H9 (cell line): ENCODE data around the gene GRIN3B. TPM values are rescaled to one million over a fixed set of nuclear protein-coding genes. Genes with fewer than 3 reads are reported as not detected.

ENCODE experiments used
- DNase-seq: peaks from one replicate; pipeline ENCODE4 v3.0.0-alpha.2; 2017
- H2AFZ ChIP-seq: one replicate; pipeline ENCODE4 v1.6.1; 2013; ENCODE audit warnings: mild to moderate bottlenecking, low read length, control low read depth, moderate library complexity
- H2AK5ac ChIP-seq: 2 replicates; pipeline ENCODE4 v1.6.1; 2013; ENCODE audit warnings: low read length, control low read depth, mixed read lengths; ENCODE audit not compliant: insufficient read length
- H2BK120ac ChIP-seq: one replicate; pipeline ENCODE4 v1.6.1; 2013; ENCODE audit warnings: low read depth, mild to moderate bottlenecking, low read length, control low read depth, inconsistent platforms; ENCODE audit not compliant: poor library complexity, severe bottlenecking
- H2BK12ac ChIP-seq: 2 replicates; pipeline ENCODE4 v1.6.1; 2013; ENCODE audit warnings: low read length, control low read depth, mixed read lengths, low read depth; ENCODE audit not compliant: insufficient read length
- H2BK15ac ChIP-seq: 2 replicates; pipeline ENCODE4 v1.6.1; 2013; ENCODE audit warnings: low read depth, low read length, control low read depth
- H2BK20ac ChIP-seq: one replicate; pipeline ENCODE4 v1.6.1; 2013; ENCODE audit warnings: low read depth, mild to moderate bottlenecking, low read length, control low read depth, inconsistent platforms; ENCODE audit not compliant: poor library complexity, severe bottlenecking
- H2BK5ac ChIP-seq: 2 replicates; pipeline ENCODE4 v1.6.1; 2013; ENCODE audit warnings: low read length, control low read depth, mixed read lengths; ENCODE audit not compliant: insufficient read length
- H3K14ac ChIP-seq: 2 replicates; pipeline ENCODE4 v1.6.1; 2013; ENCODE audit warnings: low read length, control low read depth; ENCODE audit not compliant: insufficient read depth
- H3K18ac ChIP-seq: 2 replicates; pipeline ENCODE4 v1.6.1; 2013; ENCODE audit warnings: low read depth, mild to moderate bottlenecking, mixed read lengths, low read length, control low read depth; ENCODE audit not compliant: insufficient read length
- H3K23ac ChIP-seq: 2 replicates; pipeline ENCODE4 v1.6.1; 2013; ENCODE audit warnings: low read length, control low read depth, mixed read lengths, low read depth; ENCODE audit not compliant: insufficient read length
- H3K23me2 ChIP-seq: 2 replicates; pipeline ENCODE4 v1.6.1; 2013; ENCODE audit warnings: low read depth, mild to moderate bottlenecking, mixed read lengths, low read length, control low read depth; ENCODE audit not compliant: insufficient read length, poor library complexity, severe bottlenecking
- H3K27ac ChIP-seq: 2 replicates; pipeline ENCODE4 v1.5.1; 2013; ENCODE audit warnings: low read length, control low read depth, mixed read lengths, low read depth; ENCODE audit not compliant: insufficient read length
- H3K27me3 ChIP-seq: 2 replicates; pipeline ENCODE4 v1.6.1; 2013; ENCODE audit warnings: low read length, control low read depth, inconsistent platforms; ENCODE audit not compliant: insufficient read depth
- H3K4ac ChIP-seq: 2 replicates; pipeline ENCODE4 v1.6.1; 2013; ENCODE audit warnings: low read depth, mild to moderate bottlenecking, control low read depth, inconsistent platforms, low read length, moderate library complexity
- H3K4me1 ChIP-seq: 2 replicates; pipeline ENCODE4 v1.6.1; 2013; ENCODE audit warnings: low read length, control low read depth, inconsistent platforms; ENCODE audit not compliant: insufficient read depth
- H3K4me2 ChIP-seq: 2 replicates; pipeline ENCODE4 v1.6.1; 2013; ENCODE audit warnings: low read length, control low read depth, mixed read lengths; ENCODE audit not compliant: insufficient read length, insufficient read depth
- H3K56ac ChIP-seq: 2 replicates; pipeline ENCODE4 v1.6.1; 2013; ENCODE audit warnings: low read depth, mild to moderate bottlenecking, mixed read lengths, low read length, control low read depth; ENCODE audit not compliant: insufficient read length
- H3K79me1 ChIP-seq: 2 replicates; pipeline ENCODE4 v1.6.1; 2013; ENCODE audit warnings: low read depth, mild to moderate bottlenecking, moderate library complexity, low read length, control low read depth, inconsistent platforms; ENCODE audit not compliant: insufficient read depth, poor library complexity, severe bottlenecking
- H3K79me2 ChIP-seq: 2 replicates; pipeline ENCODE4 v1.6.1; 2013; ENCODE audit warnings: low read length, control low read depth, inconsistent platforms; ENCODE audit not compliant: insufficient read depth
- H3K9ac ChIP-seq: 2 replicates; pipeline ENCODE4 v1.6.1; 2013; ENCODE audit warnings: low read length, control low read depth, mixed read lengths; ENCODE audit not compliant: insufficient read length; ENCODE audit errors: extremely low read depth
- H3K9me3 ChIP-seq: one replicate; pipeline ENCODE4 v1.6.1; 2013; ENCODE audit warnings: low read depth, low read length, inconsistent platforms; ENCODE audit not compliant: control insufficient read depth
- H3T11ph ChIP-seq: one replicate; pipeline ENCODE4 v1.6.1; 2013; ENCODE audit warnings: mild to moderate bottlenecking, low read length, control low read depth, inconsistent platforms
- H4K20me1 ChIP-seq: one replicate; pipeline ENCODE4 v1.6.1; 2013; ENCODE audit not compliant: control insufficient read depth, insufficient read length, insufficient read depth
- H4K5ac ChIP-seq: 2 replicates; pipeline ENCODE4 v1.6.1; 2013; ENCODE audit warnings: low read depth, mild to moderate bottlenecking, mixed read lengths, low read length, control low read depth; ENCODE audit not compliant: insufficient read length
- H4K8ac ChIP-seq: replicated peaks from 2 replicates; pipeline ENCODE4 v1.6.1; 2013; ENCODE audit warnings: low read length, control low read depth, mixed read lengths, low read depth; ENCODE audit not compliant: insufficient read length
- H4K91ac ChIP-seq: 2 replicates; pipeline ENCODE4 v1.6.1; 2013; ENCODE audit warnings: low read depth, mild to moderate bottlenecking, moderate library complexity, mixed read lengths, low read length, control low read depth; ENCODE audit not compliant: insufficient read length
- H3K27ac Mint-ChIP-seq, 3 experiments: 2 replicates in 2 of 3; 3 replicates in 1 of 3; pipeline ENCODE4 v1.8.0; 2020 to 2021; ENCODE audit warnings: mixed read lengths in 3 of 3, mild to moderate bottlenecking in 1 of 3, moderate library complexity in 1 of 3
- H3K27me3 Mint-ChIP-seq: 2 replicates; pipeline ENCODE4 v1.8.0; 2021; ENCODE audit warnings: low read depth, mild to moderate bottlenecking, moderate library complexity, mixed read lengths
- H3K36me3 Mint-ChIP-seq, 3 experiments: 2 replicates in 2 of 3; 3 replicates in 1 of 3; pipeline ENCODE4 v1.8.0; 2020 to 2021; ENCODE audit warnings: low read depth in 3 of 3, mixed read lengths in 3 of 3; ENCODE audit not compliant: insufficient read depth in 1 of 3
- H3K4me1 Mint-ChIP-seq, 2 experiments: 2 replicates each; pipeline ENCODE4 v1.8.0; 2020; ENCODE audit warnings: mixed read lengths in 2 of 2
- H3K4me3 Mint-ChIP-seq, 2 experiments: 2 replicates in 1 of 2; 3 replicates in 1 of 2; pipeline ENCODE4 v1.8.0; 2020 to 2021; ENCODE audit warnings: mild to moderate bottlenecking in 2 of 2, mixed read lengths in 2 of 2, moderate library complexity in 1 of 2
- H3K9me3 Mint-ChIP-seq, 2 experiments: 2 replicates in 1 of 2; 3 replicates in 1 of 2; pipeline ENCODE4 v1.8.0; 2020; ENCODE audit warnings: mild to moderate bottlenecking in 2 of 2, mixed read lengths in 2 of 2, moderate library complexity in 1 of 2
- CTCF ChIP-seq: fragments of 200-600 bp; sonication (generic); conservative IDR thresholded peaks from 3 replicates; pipeline ENCODE4 v1.8.0; 2021; ENCODE audit warnings: antibody characterized with exemption, mild to moderate bottlenecking
- WGBS: extraction: QIAGEN DNeasy Blood & Tissue Kit; methylation state at CpG from one replicate; pipeline ENCODE4 v1.1.7; 2013; ENCODE audit warnings: missing lambda C conversion rate, low lambda C conversion rate, mixed read lengths; ENCODE audit not compliant: insufficient read length; ENCODE audit errors: extremely low coverage; 5-methylcytosine and 5-hydroxymethylcytosine counted together
- total RNA-seq: library from RNA; stranded (reverse); gene quantifications from 2 replicates; pipeline ENCODE4 v1.2.1, GENCODE V29; 2021

Gene GRIN3B
- total RNA-seq, 1 experiment from 2014 or later = 1.0 TPM

GRCh38 chr19:996051-996838 is 4.0 kb upstream of the GRIN3B start:
- DNase-seq = no peak
- Mint-ChIP-seq H3K4me1 (peaks cover 5 to 10% of the 10 kb centered on the region in 2 experiments), H3K27me3 (peaks cover 42% of the 10 kb centered on the region), H3K27ac (no peak overlapping the region), H3K9me3 (no peaks in the 10 kb centered on the region; a peak in 1 of 5 replicates), H3K4me3 (peak overlapping the region; percentile 31 to 67; a peak in 4 of 5 replicates), H3K36me3 (peaks cover 0 to 9% (median 4%) of the 10 kb centered on the region in 3 experiments; a peak in 5 of 7 replicates)
- no peak overlapping the region for H4K91ac ChIP-seq
- no peaks in the 10 kb centered on the region for H3K4me1 ChIP-seq
- WGBS = no CpG with 5 or more reads among the region's 64 CpGs
- H2BK120ac ChIP-seq = no peak overlapping the region
- H2AK5ac ChIP-seq = no peak overlapping the region
- H4K20me1 ChIP-seq = peaks cover 4% of the 10 kb centered on the region
- H3K27ac ChIP-seq = no peak overlapping the region
- no peak overlapping the region for H2BK15ac ChIP-seq
- H3K79me1 ChIP-seq = no peaks in the 10 kb centered on the region
- H3K9me3 ChIP-seq = no peaks in the 10 kb centered on the region
- H3K9ac ChIP-seq = no peak overlapping the region
- peak overlapping the region; percentile 30 for H3K4me2 ChIP-seq
- H2BK5ac ChIP-seq = no peak overlapping the region
- no peak overlapping the region for H3T11ph ChIP-seq
- peaks cover 7% of the 10 kb centered on the region for H3K23me2 ChIP-seq
- no peak overlapping the region for H3K23ac ChIP-seq
- TF ChIP-seq CTCF = no peak
- no peak overlapping the region for H2AFZ ChIP-seq
- no peak overlapping the region for H3K18ac ChIP-seq
- H4K8ac ChIP-seq = no peak overlapping the region
- H3K79me2 ChIP-seq = no peaks in the 10 kb centered on the region
- H3K4ac ChIP-seq = no peak overlapping the region
- H4K5ac ChIP-seq = no peak overlapping the region
- H3K56ac ChIP-seq = no peak overlapping the region
- H2BK12ac ChIP-seq = no peak overlapping the region
- H3K14ac ChIP-seq = peak overlapping the region; percentile 17; the same call in 1 of the 2 replicates
- H3K27me3 ChIP-seq = peaks cover 8% of the 10 kb centered on the region
- no peak overlapping the region for H2BK20ac ChIP-seq
